Measurements from ENCODE around the gene PRR15L. TPM values are rescaled to one million over a fixed set of nuclear protein-coding genes. Genes with fewer than 3 reads are reported as not detected.
A peak's percentile ranks its signal among the peaks of the same experiment; 100 is the strongest.

Gene PRR15L
- polyA plus RNA-seq, 5 donors = 31.5 to 44.8 (median 39.9) TPM

DNA sequence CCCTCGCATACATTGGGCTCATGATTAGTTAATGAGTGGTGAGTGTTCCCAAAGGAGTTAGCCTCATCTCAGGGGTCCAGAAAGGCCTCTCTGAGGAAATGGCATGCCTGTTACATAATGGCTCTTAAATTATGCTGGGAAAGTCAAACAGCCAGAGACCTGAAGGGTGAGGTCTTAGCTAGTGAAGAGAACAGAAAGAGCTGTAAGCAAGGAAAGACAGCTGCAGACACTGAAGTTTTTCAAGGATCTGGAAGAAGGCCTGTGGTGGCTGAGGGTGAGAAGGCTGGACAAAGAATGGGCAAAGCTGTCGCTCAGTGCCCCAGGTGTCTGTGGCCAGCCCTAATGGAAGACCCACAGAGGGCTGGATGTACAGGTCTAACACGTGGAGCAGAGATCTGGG is 51.2 kb downstream of the PRR15L start:
- no peak for DNase-seq

GRCh38 chr17:47905221-47905733 is 52.4 kb downstream of the PRR15L start:
- DNase-seq = peak; percentile 72 to 75

DNA sequence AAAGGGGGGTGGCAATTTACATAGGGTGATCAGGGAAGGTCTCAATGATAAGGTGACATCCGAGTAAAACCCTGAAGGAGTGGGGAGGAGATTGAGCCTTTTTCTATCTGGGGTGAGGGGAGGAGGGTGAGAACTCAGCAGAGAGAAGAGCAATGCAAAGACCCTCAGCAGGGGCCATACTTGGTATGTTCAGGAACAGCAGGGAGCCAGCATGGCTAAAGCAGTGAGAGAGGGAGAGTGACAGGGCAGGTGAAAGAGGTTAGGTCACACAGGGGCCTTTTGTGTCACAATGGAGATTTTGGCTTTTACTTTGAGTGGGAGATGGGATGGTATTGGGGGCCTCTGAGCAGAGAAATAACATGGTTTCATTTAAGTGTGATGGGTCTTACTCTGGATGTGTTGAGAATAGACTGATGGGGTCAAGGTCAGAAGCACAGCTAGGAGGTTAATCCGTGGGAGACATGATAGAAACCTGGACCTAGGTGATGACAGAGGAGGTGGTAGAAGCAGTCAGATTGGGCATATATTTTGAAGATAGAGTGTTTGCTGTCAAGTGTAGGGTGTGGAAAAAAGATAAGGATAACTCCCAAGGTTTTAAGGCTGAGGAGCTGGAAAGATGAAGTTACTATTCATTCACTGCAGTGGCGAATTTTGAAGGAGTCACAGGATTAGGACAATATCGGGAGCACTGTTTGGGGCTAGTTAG is 55.5 kb downstream of the PRR15L start:
- no peak for DNase-seq

Other genes with a start within 250 kb of the PRR15L start
- gene TBX21, start 224.6 kb downstream of the PRR15L start, polyA plus RNA-seq (ENCODE audit: insufficient read depth in 1 of 5, insufficient read length in 5 of 5, low replicate concordance in 1 of 5) = under 1 TPM; 0.09 to 0.64 (median 0.27) TPM
- 10 to 100 TPM; 12.1 to 21.8 (median 17.5) TPM for gene OSBPL7, start 136.1 kb downstream of the PRR15L start, polyA plus RNA-seq (ENCODE audit: insufficient read depth in 1 of 5, insufficient read length in 5 of 5, low replicate concordance in 1 of 5)
- 10 to 100 TPM; 45.2 to 51.7 (median 49.0) TPM for gene MRPL10, start 126.3 kb downstream of the PRR15L start, polyA plus RNA-seq (ENCODE audit: insufficient read depth in 1 of 5, insufficient read length in 5 of 5, low replicate concordance in 1 of 5)
- 10 to 100 TPM in 3 of 5 donors, 1 to 10 TPM in 2; 3.7 to 19.3 (median 12.8) TPM for gene LRRC46, start 126.2 kb downstream of the PRR15L start, polyA plus RNA-seq (ENCODE audit: insufficient read depth in 1 of 5, insufficient read length in 5 of 5, low replicate concordance in 1 of 5)
- gene SCRN2, start 116.6 kb downstream of the PRR15L start, polyA plus RNA-seq (ENCODE audit: insufficient read depth in 1 of 5, insufficient read length in 5 of 5, low replicate concordance in 1 of 5) = 10 to 100 TPM; 32.5 to 52.4 (median 41.7) TPM
- 1 to 10 TPM; 3.5 to 6.3 (median 4.3) TPM for gene SP6, start 106.7 kb downstream of the PRR15L start, polyA plus RNA-seq (ENCODE audit: insufficient read depth in 1 of 5, insufficient read length in 5 of 5, low replicate concordance in 1 of 5)
- gene SP2, start 61.6 kb downstream of the PRR15L start, polyA plus RNA-seq (ENCODE audit: insufficient read depth in 1 of 5, insufficient read length in 5 of 5, low replicate concordance in 1 of 5) = 10 to 100 TPM; 19.9 to 24.5 (median 21.0) TPM
- gene PNPO, start 16.3 kb downstream of the PRR15L start, polyA plus RNA-seq (ENCODE audit: insufficient read depth in 1 of 5, insufficient read length in 5 of 5, low replicate concordance in 1 of 5) = 10 to 100 TPM in 3 of 5 donors, 1 to 10 TPM in 2; 9.2 to 13.3 (median 11.2) TPM
- 100 to 1,000 TPM; 141 to 179 (median 149) TPM for gene CDK5RAP3, start 13.2 kb upstream of the PRR15L start, polyA plus RNA-seq (ENCODE audit: insufficient read depth in 1 of 5, insufficient read length in 5 of 5, low replicate concordance in 1 of 5)
- gene COPZ2, start 79.9 kb upstream of the PRR15L start, polyA plus RNA-seq (ENCODE audit: insufficient read depth in 1 of 5, insufficient read length in 5 of 5, low replicate concordance in 1 of 5) = 10 to 100 TPM; 18.2 to 35.3 (median 23.4) TPM
- gene NFE2L1, start 90.5 kb upstream of the PRR15L start, polyA plus RNA-seq (ENCODE audit: insufficient read depth in 1 of 5, insufficient read length in 5 of 5, low replicate concordance in 1 of 5) = 100 to 1,000 TPM; 102 to 127 (median 120) TPM
- 100 to 1,000 TPM; 147 to 188 (median 168) TPM for gene CBX1, start 143.6 kb upstream of the PRR15L start, polyA plus RNA-seq (ENCODE audit: insufficient read depth in 1 of 5, insufficient read length in 5 of 5, low replicate concordance in 1 of 5)
- 10 to 100 TPM; 11.4 to 14.8 (median 13.3) TPM for gene SNX11, start 149.9 kb upstream of the PRR15L start, polyA plus RNA-seq (ENCODE audit: insufficient read depth in 1 of 5, insufficient read length in 5 of 5, low replicate concordance in 1 of 5)